Measurements from ENCODE around the gene STARD10. TPM values are rescaled to one million over a fixed set of nuclear protein-coding genes. Genes with fewer than 3 reads are reported as not detected.

The STARD10 gene
- total RNA-seq, 1 donor from 2014 or later = 19.0 TPM

- DNase-seq (ENCODE audit: low read depth) = no peak
These were observed 27.5 kb downstream of the STARD10 start for GRCh38 chr11:72766152-72766902.

- no peak for DNase-seq (ENCODE audit: low read depth)
These were observed 29.3 kb downstream of the STARD10 start for GRCh38 chr11:72764503-72764902.

GRCh38 chr11:72763823-72764222, 30.0 kb downstream of the STARD10 start:
- DNase-seq (ENCODE audit: low read depth) = no peak

GRCh38 chr11:72762641-72763304, 31.1 kb downstream of the STARD10 start:
- DNase-seq (ENCODE audit: low read depth) = no peak

- peak; percentile 75 for DNase-seq (ENCODE audit: low read depth)
These were observed 33.1 kb downstream of the STARD10 start for GRCh38 chr11:72760539-72761405.

- DNase-seq (ENCODE audit: low read depth) = peak; percentile 49
These were observed 34.3 kb downstream of the STARD10 start for GRCh38 chr11:72759468-72759985.

- peak; percentile 31 for DNase-seq (ENCODE audit: low read depth)
These were observed 35.0 kb downstream of the STARD10 start for GRCh38 chr11:72758690-72759389.

- no peak for DNase-seq (ENCODE audit: low read depth)
These were observed 35.5 kb downstream of the STARD10 start for GRCh38 chr11:72758304-72758689.

- DNase-seq (ENCODE audit: low read depth) = peak; percentile 79
These were observed 38.0 kb downstream of the STARD10 start for GRCh38 chr11:72755713-72756285.

GRCh38 chr11:72754544-72755155, 39.2 kb downstream of the STARD10 start:
- no peak for DNase-seq (ENCODE audit: low read depth)

- no peak for DNase-seq (ENCODE audit: low read depth)
These were observed 39.7 kb downstream of the STARD10 start for GRCh38 chr11:72754149-72754543.

- DNase-seq (ENCODE audit: low read depth) = no peak
These were observed 40.3 kb downstream of the STARD10 start for GRCh38 chr11:72753341-72754148.

GRCh38 chr11:72752088-72752914, 41.5 kb downstream of the STARD10 start, which contains the start of gene ARAP1:
TSS of gene ARAP1 (minus strand) at chr11:72752408. CDS start at chr11:72727128, 25,280 bp downstream.
- DNase-seq (ENCODE audit: low read depth) = peak; percentile 40

GRCh38 chr11:72751116-72752087, 42.4 kb downstream of the STARD10 start:
- no peak for DNase-seq (ENCODE audit: low read depth)

- DNase-seq (ENCODE audit: low read depth) = no peak
These were observed 43.2 kb downstream of the STARD10 start for GRCh38 chr11:72750556-72751115.

GRCh38 chr11:72750086-72750485, 43.8 kb downstream of the STARD10 start:
- no peak for DNase-seq (ENCODE audit: low read depth)

All from myocyte (in vitro differentiated cells).